B cell (primary cell): ENCODE results near the gene NXPE3. TPM values are rescaled to one million over a fixed set of nuclear protein-coding genes. Genes with fewer than 3 reads are reported as not detected.

Source experiments
- ATAC-seq: fragments of 200-7000 bp; cut with Tn5 transposase; one replicate; pipeline ENCODE4 v1.10.0; 2021; ENCODE audit warnings: low read depth, mild to moderate bottlenecking, moderate number of reproducible peaks, moderate library complexity
- CTCF ChIA-PET: fragments of 350-600 bp; sonication (Branson Sonifier 250); formaldehyde crosslinking; loops from one replicate; lab custom pipeline; 2021; ENCODE audit warnings: antibody characterized with exemption, inconsistent platforms; lab: Charles Lee
- POLR2A ChIA-PET: fragments of 350-600 bp; sonication (Branson Sonifier 250); formaldehyde crosslinking; loops from one replicate; lab custom pipeline; 2021; ENCODE audit warnings: antibody characterized with exemption; lab: Charles Lee
- DNase-seq: peaks from one replicate; pipeline ENCODE4 v3.0.0; 2013
- H2AFZ ChIP-seq: 2 replicates; pipeline ENCODE4 v1.6.1; 2012; ENCODE audit warnings: mild to moderate bottlenecking, low read depth, low read length; ENCODE audit not compliant: insufficient read depth, poor library complexity, severe bottlenecking
- H3K27ac ChIP-seq, 2 donors: 1 replicate in 1 of 2; 2 replicates in 1 of 2; pipeline ENCODE4 v1.5.1; 2012 to 2013; ENCODE audit warnings: low read length in 2 of 2, mild to moderate bottlenecking in 2 of 2, moderate library complexity in 1 of 2
- H3K27me3 ChIP-seq, 4 experiments: fragments of 200-600 bp in 1 of 4; sonication (generic) in 1 of 4; replicated peaks in 1 of 4; 1 replicate in 2 of 4; 2 replicates in 2 of 4; pipeline versions ENCODE4 v1.6.1 to v1.7.0; 2013 to 2016; ENCODE audit warnings: low read length in 3 of 4, mild to moderate bottlenecking in 2 of 4, mixed read lengths in 1 of 4, moderate library complexity in 1 of 4; ENCODE audit not compliant: insufficient read depth in 4 of 4, control insufficient read depth in 3 of 4; ENCODE audit errors: control extremely low read depth in 1 of 4
- H3K36me3 ChIP-seq, 2 experiments: replicated peaks in 1 of 2; 1 replicate in 1 of 2; 2 replicates in 1 of 2; pipeline versions ENCODE4 v1.6.1 to v1.7.1; 2013; ENCODE audit warnings: low read length in 1 of 2; ENCODE audit not compliant: insufficient read depth in 2 of 2, control insufficient read depth in 1 of 2; ENCODE audit errors: control extremely low read depth in 1 of 2, extremely low read depth in 1 of 2
- H3K4me1 ChIP-seq, 2 donors: fragments of 200-600 bp in 1 of 2; sonication (generic) in 1 of 2; 1 replicate in 1 of 2; 2 replicates in 1 of 2; pipeline versions ENCODE4 v1.5.1 to v1.6.1; 2013 to 2017; ENCODE audit warnings: low read length in 2 of 2; ENCODE audit not compliant: control insufficient read depth in 2 of 2, insufficient read depth in 2 of 2
- H3K4me2 ChIP-seq: replicated peaks from 2 replicates; pipeline ENCODE3; 2012; ENCODE audit warnings: mild to moderate bottlenecking, low read depth, low read length; ENCODE audit not compliant: poor library complexity, severe bottlenecking
- H3K4me3 ChIP-seq, 5 experiments: fragments of 200-600 bp in 1 of 5; sonication (generic) in 1 of 5; 1 replicate in 3 of 5; 2 replicates in 2 of 5; pipeline versions ENCODE4 v1.5.1 to v1.7.0; 2011 to 2016; ENCODE audit warnings: low read length in 4 of 5, mild to moderate bottlenecking in 4 of 5, low read depth in 2 of 5, control low read depth in 1 of 5, moderate library complexity in 1 of 5; ENCODE audit not compliant: insufficient read depth in 1 of 5; ENCODE audit errors: control extremely low read depth in 1 of 5, extremely low read depth in 1 of 5
- H3K79me2 ChIP-seq: fragments of 200-600 bp; sonication (generic); one replicate; pipeline ENCODE4 v1.6.0; 2016; ENCODE audit warnings: low read length; ENCODE audit not compliant: control insufficient read depth, insufficient read depth
- H3K9ac ChIP-seq: fragments of 200-600 bp; sonication (generic); 2 replicates; pipeline ENCODE4 v1.6.1; 2017; ENCODE audit warnings: mild to moderate bottlenecking, low read length, moderate library complexity
- H3K9me3 ChIP-seq, 3 donors: one replicate each; pipeline versions ENCODE4 v1.6.1 to v1.7.1; 2013; ENCODE audit warnings: low read length in 2 of 3; ENCODE audit not compliant: control insufficient read depth in 2 of 3, insufficient read depth in 1 of 3; ENCODE audit errors: control extremely low read depth in 1 of 3
- H4K20me1 ChIP-seq: 2 replicates; pipeline ENCODE4 v1.6.0; 2012; ENCODE audit warnings: mild to moderate bottlenecking, low read length; ENCODE audit not compliant: insufficient read depth, control insufficient read depth, poor library complexity, severe bottlenecking
- H3K27ac Mint-ChIP-seq: one replicate; pipeline ENCODE4 v1.8.0; 2021; ENCODE audit warnings: mixed read lengths
- H3K27me3 Mint-ChIP-seq: one replicate; pipeline ENCODE4 v1.8.0; 2021; ENCODE audit warnings: mixed read lengths
- H3K4me1 Mint-ChIP-seq: one replicate; pipeline ENCODE4 v1.8.0; 2021; ENCODE audit warnings: mixed read lengths
- H3K4me3 Mint-ChIP-seq: one replicate; pipeline ENCODE4 v1.8.0; 2021; ENCODE audit warnings: mixed read lengths
- H3K9me3 Mint-ChIP-seq: one replicate; pipeline ENCODE4 v1.8.0; 2022; ENCODE audit warnings: mixed read lengths; ENCODE audit not compliant: insufficient read depth
- CTCF ChIP-seq: fragments of 200-600 bp; IDR thresholded peaks from one replicate; pipeline ENCODE4 v1.8.0; 2022; ENCODE audit warnings: antibody characterized with exemption, mild to moderate bottlenecking
- EZH2 ChIP-seq: IDR thresholded peaks from 2 replicates; pipeline ENCODE4 v1.6.1; 2012; ENCODE audit warnings: borderline replicate concordance, low read depth, mild to moderate bottlenecking, moderate library complexity, low read length; ENCODE audit not compliant: insufficient read depth, poor library complexity, severe bottlenecking
- WGBS: methylation state at CpG from one replicate; pipeline ENCODE4 v1.1.5; 2013; ENCODE audit warnings: missing lambda C conversion rate; ENCODE audit not compliant: insufficient coverage; 5-methylcytosine and 5-hydroxymethylcytosine counted together
- intact Hi-C: fragments of 100-400 bp; cut with micrococcal nuclease; formaldehyde crosslinking; loops from one replicate; pipeline ENCODE4 v1.10.0; 2022
- polyA plus RNA-seq: library from polyadenylated mRNA; depleted of rRNA; stranded (reverse); fragments of >200 nt; gene quantifications from 2 replicates; pipeline ENCODE4 v1.2.3, GENCODE V29; 2012
- total RNA-seq, 2 donors: library from RNA; stranded (reverse); fragments of 120-200 nt in 1 of 2; gene quantifications; 1 replicate in 1 of 2; 2 replicates in 1 of 2; pipeline versions ENCODE4 v1.2.3 to v1.2.4, GENCODE V29; 2013 to 2022

The NXPE3 gene
- total and polyA plus RNA-seq, 2 donors (not counting 1 experiment from before 2014, with no cell fraction given), result 15.4 to 19.7 TPM

- Histone ChIP-seq H3K4me1 (peaks cover 51 to 52% of the 10 kb centered on the region in 2 donors), H3K9ac (peak overlapping the region; percentile 83), H4K20me1 (no peaks in the 10 kb centered on the region), H2AFZ (peak overlapping the region; percentile 64), H3K9me3 (no peaks in the 10 kb centered on the region), H3K4me3 (peak overlapping the region; percentile 58 to 83 (median 62)), H3K79me2 (peaks cover 46% of the 10 kb centered on the region), H3K27ac (peak overlapping the region; percentile 93 to 97), H3K36me3 (no peaks in the 10 kb centered on the region), H3K4me2 (peak overlapping the region; percentile 90), H3K27me3 (no peaks in the 10 kb centered on the region)
- Mint-ChIP-seq H3K27ac (peak overlapping the region; percentile 96), H3K4me1 (peaks cover 71% of the 10 kb centered on the region), H3K9me3 (no peaks in the 10 kb centered on the region), H3K27me3 (no peaks in the 10 kb centered on the region), H3K4me3 (peak overlapping the region; percentile 90)
- CTCF ChIA-PET, result interaction anchor here (0.7 to 3.8 kb wide), 9 partner anchors 10 to 400 kb away, joined by 3 to 31 read pairs (median 8); partner anchors contain the start of gene NFKBIZ
- intact Hi-C loops, result loop anchor here (1.0 to 5.0 kb wide), 2 partner anchors 8 to 33 kb away; no protein-coding TSS in a partner anchor
- POLR2A ChIA-PET, result interaction anchor here (0.8 to 5.5 kb wide), 2 partner anchors 20 to 106 kb away, joined by 3 to 41 read pairs; partner anchors contain the start of gene NFKBIZ
- WGBS, result 23% methylated on average over 4 of the region's 9 CpGs
- ATAC-seq, result peak; percentile 24
- DNase-seq, result peak; percentile 64
- TF ChIP-seq EZH2, result no peak
- TF ChIP-seq CTCF, result no peak
Measured at GRCh38 chr3:101828691-101829436, 49.9 kb downstream of the NXPE3 start.

- TF ChIP-seq EZH2 (no peak), CTCF (no peak)
- peaks cover 52% of the 10 kb centered on the region for H3K79me2 ChIP-seq
- no peaks in the 10 kb centered on the region for H3K36me3 ChIP-seq
- no peaks in the 10 kb centered on the region for H3K27me3 ChIP-seq
- H3K9me3 ChIP-seq, result no peaks in the 10 kb centered on the region
- peak overlapping the region; percentile 96 for H3K27ac Mint-ChIP-seq
- DNase-seq, result peak; percentile 48
- peak overlapping the region; percentile 90 for H3K4me3 Mint-ChIP-seq
- peak overlapping the region; percentile 83 for H3K9ac ChIP-seq
- H3K27ac ChIP-seq, result peak overlapping the region; percentile 93 to 97
- POLR2A ChIA-PET, result interaction anchor here (0.8 to 5.5 kb wide), 4 partner anchors 17 to 106 kb away, joined by 3 to 41 read pairs (median 4); partner anchors contain the start of gene NFKBIZ
- intact Hi-C loops, result loop anchor here (1.0 to 5.0 kb wide), 2 partner anchors 8 to 33 kb away; no protein-coding TSS in a partner anchor
- no peaks in the 10 kb centered on the region for H3K9me3 Mint-ChIP-seq
- peak overlapping the region; percentile 54 for H2AFZ ChIP-seq
- H3K4me2 ChIP-seq, result peak overlapping the region; percentile 90
- 20% methylated on average over 2 of the region's 2 CpGs for WGBS
- H3K4me1 Mint-ChIP-seq, result peaks cover 77% of the 10 kb centered on the region
- H3K4me1 ChIP-seq, result peaks cover 57 to 58% of the 10 kb centered on the region in 2 donors
- H4K20me1 ChIP-seq, result no peaks in the 10 kb centered on the region
- no peaks in the 10 kb centered on the region for H3K27me3 Mint-ChIP-seq
- no peak for ATAC-seq
- H3K4me3 ChIP-seq, result peak overlapping the region in 4 of 5 experiments; percentile 58 to 83 (median 61)
- CTCF ChIA-PET, result interaction anchor here (0.7 to 3.8 kb wide), 6 partner anchors 7 to 396 kb away, joined by 3 to 16 read pairs (median 4); partner anchors contain the start of gene NFKBIZ
Measured at GRCh38 chr3:101829437-101829830, 50.4 kb downstream of the NXPE3 start.
